H1 (cell line): ENCODE results near the gene CYSRT1.
A peak's percentile ranks its signal among the peaks of the same experiment; 100 is the strongest.

Experiments used
- ASH2L ChIP-seq: fragments of 200-600, 300-600 bp; sonication (generic); IDR thresholded peaks from one replicate; pipeline ENCODE4 v1.7.1; 2017; ENCODE audit warnings: low read length
- CBX5 ChIP-seq: fragments of 300-800, 300-1000 bp; sonication (generic); IDR thresholded peaks from 2 replicates; pipeline ENCODE4 v1.7.1; 2016; ENCODE audit warnings: antibody characterized with exemption, low read length, low read depth
- CEBPB ChIP-seq: IDR thresholded peaks from 2 replicates; pipeline ENCODE4 v1.6.1; 2012; ENCODE audit warnings: low read depth, low read length
- CTCF ChIP-seq, 3 experiments: IDR thresholded peaks; 1 replicate in 2 of 3; 2 replicates in 1 of 3; pipeline versions ENCODE4 v1.5.1 to v1.6.1; 2011; ENCODE audit warnings: low read length in 3 of 3, mild to moderate bottlenecking in 3 of 3, inconsistent platforms in 2 of 3, low read depth in 1 of 3, moderate library complexity in 1 of 3; ENCODE audit not compliant: insufficient read depth in 1 of 3; ENCODE audit errors: control extremely low read depth in 1 of 3
- EP300 ChIP-seq, 2 experiments: IDR thresholded peaks; 1 replicate in 1 of 2; 2 replicates in 1 of 2; pipeline ENCODE4 v1.6.1; 2011 to 2012; ENCODE audit warnings: low read depth in 2 of 2, low read length in 2 of 2, mild to moderate bottlenecking in 2 of 2, borderline replicate concordance in 1 of 2, inconsistent platforms in 1 of 2, moderate library complexity in 1 of 2
- JUND ChIP-seq: IDR thresholded peaks from 2 replicates; pipeline ENCODE4 v1.6.1; 2011; ENCODE audit warnings: mild to moderate bottlenecking, improper control_type of control experiment, low read length
- MAX ChIP-seq: IDR thresholded peaks from 2 replicates; pipeline ENCODE4 v1.6.1; 2012; ENCODE audit warnings: inconsistent platforms
- POLR2AphosphoS5 ChIP-seq: IDR thresholded peaks from 2 replicates; pipeline ENCODE4 v1.6.1; 2011; ENCODE audit warnings: low read depth, low read length
- TAF1 ChIP-seq: IDR thresholded peaks from 2 replicates; pipeline ENCODE4 v1.6.1; 2011; ENCODE audit warnings: mild to moderate bottlenecking, low read depth, low read length

GRCh38 chr9:137217276-137218211 lies 7.4 kb upstream of the CYSRT1 start:
- TF ChIP-seq ASH2L (no peak), CTCF (IDR thresholded peaks at IDR 0.05; ENCODE audit: control extremely low read depth in 1 of 3, insufficient read depth in 1 of 3, low read depth in 1 of 3, low read length in 3 of 3) (peak in 1 of 3 experiments; percentile 1; a peak in 1 of 4 replicates), EP300 (IDR thresholded peaks at IDR 0.05; ENCODE audit: borderline replicate concordance in 1 of 2, low read depth in 2 of 2, low read length in 2 of 2) (no peak), CBX5 (no peak), MAX (no peak), JUND (no peak), POLR2AphosphoS5 (no peak), CEBPB (no peak), TAF1 (no peak)
